GM18507 (cell line): ENCODE data around the gene LUZP2.

Experiments
- DNase-seq: peaks from one replicate; pipeline ENCODE4 v3.0.0; 2011; ENCODE audit warnings: low read depth; ENCODE audit not compliant: insufficient read length; ENCODE audit errors: extremely low spot score
- FAIRE-seq: peaks from 2 replicates; lab custom pipeline; 2011; peaks lifted over from hg19 to GRCh38; lab: Jason Lieb, UNC

LUZP2 gene

DNA sequence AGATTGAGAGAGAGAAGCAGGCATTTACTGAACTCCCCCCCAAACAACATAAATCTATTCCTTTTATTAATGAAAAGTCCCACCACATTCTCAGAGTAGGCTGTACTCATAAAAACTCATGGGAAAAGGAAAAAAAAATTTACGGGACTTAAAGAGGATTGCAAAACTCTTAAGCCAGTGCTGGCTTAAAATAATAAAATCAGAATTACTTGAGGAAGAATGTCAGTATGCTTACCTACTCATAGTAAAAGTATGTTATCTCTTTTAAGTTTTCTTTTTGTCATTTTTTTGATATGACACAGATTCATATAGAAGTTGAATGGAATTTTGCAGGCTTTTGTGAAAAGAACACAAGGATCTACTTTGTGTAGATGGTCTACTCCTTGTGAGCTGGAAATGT is 126.3 kb downstream of the LUZP2 start:
- FAIRE-seq, result no peak
- DNase-seq, result no peak

DNA sequence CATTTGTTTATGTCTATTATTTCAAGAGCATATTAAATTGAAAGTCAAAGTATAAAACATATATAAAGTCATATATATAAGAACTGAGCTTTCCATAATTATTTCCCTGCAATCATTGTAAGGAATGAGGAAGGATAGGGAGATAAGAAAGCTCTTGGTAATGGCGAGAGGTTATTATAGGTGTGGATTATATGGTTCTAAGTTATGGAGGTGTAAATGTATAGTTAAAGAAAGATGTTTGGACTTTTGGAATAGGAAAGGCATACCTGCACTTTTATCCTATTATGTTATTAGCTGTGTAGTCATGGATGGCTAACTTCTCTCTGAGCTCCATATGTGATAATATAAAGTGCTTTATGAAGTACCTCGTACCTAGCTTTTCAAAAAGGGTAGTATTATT is 127.6 kb downstream of the LUZP2 start:
- FAIRE-seq, result no peak
- DNase-seq, result no peak

DNA sequence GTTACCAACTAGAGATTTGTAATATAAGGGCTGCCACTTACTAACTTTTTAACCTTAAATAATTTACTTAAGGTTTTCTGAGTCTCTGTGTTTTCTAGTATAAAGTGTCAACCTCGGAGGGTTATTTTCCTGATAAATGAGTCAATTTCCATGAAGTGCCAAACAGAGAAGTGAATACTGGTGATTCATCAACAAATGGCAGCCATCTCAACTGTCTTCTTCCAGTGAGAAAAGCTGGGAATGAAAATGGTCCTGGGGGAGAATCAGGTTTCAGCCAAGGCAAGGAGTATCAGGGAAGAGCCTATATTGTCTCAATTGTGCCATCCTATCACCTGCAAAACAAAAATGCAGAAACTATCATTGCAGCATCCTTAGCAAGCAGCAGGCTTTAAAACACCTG is 129.1 kb downstream of the LUZP2 start:
- DNase-seq, result no peak
- no peak for FAIRE-seq

DNA sequence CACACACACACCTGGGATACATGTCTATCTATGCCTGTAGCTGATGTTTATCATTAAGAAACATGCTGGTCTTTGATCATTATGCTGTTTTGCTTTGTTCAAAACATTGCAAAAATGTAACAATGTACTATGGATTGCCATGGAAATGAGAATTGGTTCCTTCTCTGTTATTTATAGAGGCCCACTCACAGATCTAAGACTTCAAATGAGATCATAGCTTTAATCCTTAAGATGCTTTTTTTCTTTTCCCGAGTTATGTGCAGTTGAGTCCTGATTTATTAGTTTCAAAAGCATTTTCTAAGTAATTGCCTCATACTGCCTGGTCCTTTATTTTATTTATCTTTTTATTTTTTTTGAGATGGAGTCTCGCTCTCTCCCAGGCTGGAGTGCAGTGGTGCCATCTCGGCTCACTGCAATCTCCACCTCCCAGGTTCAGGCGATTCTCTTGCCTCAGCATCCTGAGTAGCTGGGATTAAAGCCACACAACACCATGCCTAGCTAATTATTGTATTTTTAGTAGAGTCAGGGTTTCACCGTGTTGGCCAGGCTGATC is 131.4 kb downstream of the LUZP2 start:
- FAIRE-seq (no peak), DNase-seq (no peak)

DNA sequence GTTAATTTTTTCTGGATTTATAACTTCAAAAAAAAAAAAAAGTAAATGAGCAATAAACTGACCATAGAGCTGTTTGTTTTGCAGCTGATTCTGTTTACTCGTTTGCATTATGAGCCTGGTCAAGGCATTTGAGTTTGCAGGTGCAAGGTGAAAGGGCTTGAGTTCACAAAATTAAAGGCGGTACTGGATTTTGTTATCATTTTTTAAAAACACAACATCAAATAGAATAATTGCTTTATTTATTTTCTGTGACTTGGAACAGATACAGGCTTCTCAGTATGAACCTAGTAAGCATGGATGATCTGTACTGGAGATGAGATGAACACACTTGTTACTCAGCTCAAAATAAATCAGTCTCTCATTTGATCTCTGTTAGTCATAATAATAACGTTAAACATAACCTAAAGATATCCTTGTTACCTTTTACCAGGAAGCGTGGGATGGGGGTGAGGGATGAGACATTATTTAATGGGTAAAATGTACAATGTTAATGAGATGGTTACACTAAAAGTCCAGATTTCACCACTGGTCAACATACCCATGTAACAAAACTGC is 137.8 kb downstream of the LUZP2 start:
- FAIRE-seq, result no peak
- no peak for DNase-seq

DNA sequence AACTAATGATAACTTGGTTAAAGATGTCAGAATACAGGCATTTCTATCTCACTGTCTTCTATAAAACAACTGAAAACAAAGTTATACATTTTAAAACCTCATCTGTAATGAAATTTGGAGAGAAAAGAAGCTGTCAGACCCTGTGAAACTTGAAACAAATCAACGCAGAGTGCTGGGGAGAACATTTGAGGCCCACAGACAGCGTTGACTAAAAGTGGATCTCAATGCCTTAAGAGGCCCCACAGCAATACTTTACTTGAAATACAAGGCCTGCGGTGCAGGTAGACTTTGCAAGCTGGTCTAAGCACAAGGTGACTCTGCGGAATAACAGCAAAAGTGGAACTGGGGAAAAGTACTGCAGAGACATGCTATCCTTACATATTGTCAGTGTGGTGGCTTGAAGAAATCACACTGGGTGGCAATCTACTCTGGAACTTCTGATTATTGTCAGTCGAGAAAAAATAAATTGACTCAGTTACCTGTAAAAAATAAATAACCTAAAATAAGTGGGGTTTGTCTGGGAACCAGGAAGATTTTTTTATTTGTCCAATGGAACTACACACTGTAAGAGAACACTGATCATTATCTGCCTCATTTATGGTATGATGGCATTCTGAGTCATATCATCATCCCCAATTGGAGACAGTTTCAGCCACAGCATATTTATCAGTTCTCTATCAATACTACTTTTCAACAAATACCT is 138.9 kb downstream of the LUZP2 start:
- DNase-seq (no peak), FAIRE-seq (no peak)

DNA sequence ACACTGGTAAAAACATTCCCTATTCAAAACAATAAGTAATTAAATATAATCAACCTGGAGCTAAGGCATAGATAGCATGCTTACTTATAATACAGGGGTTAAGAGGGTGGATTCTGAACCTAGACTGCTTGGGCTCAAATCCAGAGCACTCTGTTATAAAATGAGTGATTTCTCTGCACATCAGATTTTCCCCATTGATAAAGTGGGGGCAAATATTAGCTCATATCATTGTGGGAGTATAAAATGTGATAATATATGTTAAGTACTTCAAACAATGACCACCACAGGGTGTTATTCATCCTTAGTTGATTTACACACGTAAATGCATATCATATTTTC is 139.4 kb downstream of the LUZP2 start:
- no peak for FAIRE-seq

DNA sequence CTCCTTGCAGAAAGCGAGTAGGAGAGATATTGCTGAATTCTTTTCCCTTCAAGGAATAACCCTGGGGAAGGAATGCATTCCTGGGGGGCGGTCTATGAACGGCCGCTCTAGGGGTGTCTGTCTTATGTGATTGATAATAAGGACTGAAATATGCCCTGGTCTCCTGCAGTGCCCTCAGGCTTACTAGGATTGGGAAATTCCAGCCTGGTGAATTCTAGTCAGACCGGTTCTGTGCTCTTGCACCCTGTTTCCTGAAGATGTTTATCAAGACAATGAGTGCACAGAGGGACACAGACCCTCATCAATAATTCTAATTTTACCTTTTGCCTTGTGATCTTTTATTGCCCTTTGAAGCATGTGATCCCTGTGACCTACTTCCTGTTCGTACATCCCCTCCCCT is 140.7 kb downstream of the LUZP2 start:
- DNase-seq, result no peak
- FAIRE-seq, result no peak

More for the DNA sequence above, 139.4 kb downstream of the LUZP2 start:
- no peak for DNase-seq

DNA sequence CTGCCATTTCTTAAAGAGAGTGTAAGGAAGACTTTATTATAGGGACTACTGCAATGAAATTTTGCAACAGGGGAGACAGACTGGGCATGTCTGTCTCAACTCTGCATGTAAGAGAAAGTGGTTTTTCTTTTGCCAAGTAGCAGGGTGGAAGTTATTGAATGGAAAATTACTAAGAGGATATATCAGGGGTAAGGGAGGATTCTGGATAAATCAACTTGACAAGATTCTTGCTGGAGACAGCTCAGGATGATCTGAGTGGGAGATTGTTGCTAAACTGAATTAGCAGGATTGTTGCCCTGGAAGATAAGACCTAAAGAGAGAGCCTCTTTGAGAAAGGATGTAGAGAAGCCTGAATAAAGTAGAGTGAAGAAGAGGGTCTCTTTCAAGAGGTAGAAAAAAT is 145.8 kb downstream of the LUZP2 start:
- FAIRE-seq, result no peak

DNA sequence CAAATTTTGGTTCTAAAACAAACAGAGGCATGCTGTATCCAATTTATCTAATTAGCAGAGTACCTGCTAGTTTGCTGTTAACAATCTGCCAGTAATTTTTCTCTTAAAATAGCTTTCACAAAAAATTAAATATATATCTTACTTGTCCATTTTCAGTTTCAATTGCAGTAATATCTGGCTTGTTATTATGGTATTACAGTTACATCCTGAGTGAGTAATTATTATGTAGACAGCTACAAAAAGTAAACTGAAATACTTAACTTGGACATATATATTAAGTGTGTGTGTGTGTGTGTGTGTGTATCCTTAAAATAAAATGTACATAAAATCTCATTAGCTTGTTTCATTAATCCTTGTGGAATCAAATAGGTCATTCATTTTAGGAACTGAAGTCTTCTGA is 148.7 kb downstream of the LUZP2 start:
- FAIRE-seq (no peak), DNase-seq (no peak)

More for the DNA sequence above, 145.8 kb downstream of the LUZP2 start:
- no peak for DNase-seq

DNA sequence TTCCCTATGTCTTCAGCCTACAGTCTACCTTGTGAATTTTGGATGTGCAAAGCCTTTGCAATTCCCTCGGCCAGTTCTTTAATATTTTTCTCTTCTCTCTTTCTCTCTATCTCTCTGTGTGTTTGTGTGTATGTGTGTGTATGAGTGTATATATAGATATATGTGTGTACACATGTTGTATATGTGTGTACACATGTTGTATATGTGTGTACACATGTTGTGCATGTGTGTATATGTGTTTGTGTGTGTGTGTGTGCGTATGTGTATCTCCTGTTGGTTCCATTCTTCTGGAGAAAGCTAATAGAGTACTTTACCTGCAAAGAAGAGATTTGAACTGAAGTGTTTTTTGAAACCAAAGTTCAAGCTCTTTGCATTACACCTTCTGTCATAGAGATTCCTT is 155.0 kb downstream of the LUZP2 start:
- DNase-seq (no peak), FAIRE-seq (no peak)

DNA sequence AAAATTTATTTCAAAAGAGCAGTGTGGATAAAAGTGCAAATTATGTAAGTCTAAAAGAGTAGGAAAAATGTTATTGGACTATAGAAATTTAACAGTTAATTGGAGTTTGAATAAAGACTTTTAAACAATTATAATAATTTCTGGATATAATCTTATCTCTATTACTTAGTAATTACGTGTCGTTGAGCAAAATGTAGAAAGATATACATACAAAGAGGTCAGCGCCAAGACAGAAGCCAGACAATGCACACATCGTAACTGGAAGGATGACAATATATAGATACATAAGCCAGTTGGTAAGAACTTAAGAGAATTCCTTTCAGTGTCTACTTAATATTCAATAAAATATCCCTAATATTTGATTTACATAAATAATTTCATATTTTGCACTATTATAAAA is 157.0 kb downstream of the LUZP2 start:
- FAIRE-seq, result no peak

DNA sequence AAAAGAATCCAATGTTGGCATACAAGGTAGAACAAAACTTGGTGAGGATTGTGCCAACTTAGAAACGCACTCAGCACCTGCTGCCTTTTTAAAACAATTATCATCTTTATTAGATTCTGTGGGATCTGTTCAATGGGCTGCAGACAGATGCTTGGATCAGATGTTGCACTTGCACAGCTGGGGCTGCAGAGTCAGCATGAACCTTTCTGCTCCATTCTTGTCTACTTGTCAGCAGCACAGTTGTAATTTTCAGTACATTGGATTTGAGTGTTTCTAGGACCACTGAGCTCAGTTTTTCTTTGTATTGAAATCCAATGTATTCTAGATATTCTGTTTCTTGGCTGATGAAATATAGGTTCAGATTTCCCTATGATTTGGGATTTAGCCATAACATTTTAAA is 164.5 kb downstream of the LUZP2 start:
- no peak for DNase-seq
- no peak for FAIRE-seq

More for the DNA sequence above, 157.0 kb downstream of the LUZP2 start:
- DNase-seq, result no peak

DNA sequence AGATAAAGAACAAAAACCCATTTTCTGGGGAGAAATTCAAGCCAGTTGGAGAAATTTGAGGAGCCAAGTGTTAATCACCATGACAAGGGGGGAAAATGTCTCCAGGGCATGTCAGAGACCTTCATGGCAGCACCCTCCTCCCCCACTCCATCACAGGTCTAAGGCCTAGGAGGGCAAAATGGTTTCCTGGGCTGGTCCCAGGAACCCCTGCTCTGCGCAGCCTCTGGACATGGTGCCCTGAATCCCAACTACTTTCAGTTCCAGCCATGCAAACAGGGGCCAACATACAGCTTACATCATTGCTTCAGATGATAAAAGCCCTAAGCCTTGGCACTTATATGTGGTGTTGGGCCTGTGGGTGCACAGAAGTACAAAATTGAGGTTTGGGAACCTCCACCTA is 167.5 kb downstream of the LUZP2 start:
- FAIRE-seq (no peak), DNase-seq (no peak)

DNA sequence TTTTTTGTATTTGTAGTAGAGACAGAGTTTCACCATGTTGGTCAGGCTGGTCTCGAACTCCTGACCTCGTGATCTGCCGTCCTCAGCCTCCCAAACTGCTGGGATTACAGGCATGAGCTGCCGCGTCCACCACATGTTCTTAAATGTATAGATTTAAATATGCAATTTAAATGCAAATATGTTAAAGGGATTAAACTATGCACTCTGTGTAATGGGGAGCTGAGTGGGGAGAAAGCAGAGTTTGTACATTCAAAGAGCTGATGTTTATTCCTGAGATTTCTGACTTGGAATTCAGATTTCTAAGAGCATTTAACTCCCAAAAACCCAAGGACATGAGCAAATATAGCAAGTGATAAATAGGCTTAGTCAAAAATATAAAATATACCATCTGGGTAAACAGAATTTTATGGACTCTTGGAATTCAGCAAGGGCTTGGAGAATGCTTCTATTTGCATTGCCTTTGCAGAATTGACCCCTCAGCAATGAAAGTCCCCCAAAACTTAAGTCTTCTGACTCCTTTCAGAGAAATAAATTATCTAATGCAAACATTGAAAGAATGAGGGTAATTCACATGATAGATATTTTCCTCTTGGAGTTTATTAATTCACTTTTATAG is 170.6 kb downstream of the LUZP2 start:
- DNase-seq (no peak), FAIRE-seq (no peak)

DNA sequence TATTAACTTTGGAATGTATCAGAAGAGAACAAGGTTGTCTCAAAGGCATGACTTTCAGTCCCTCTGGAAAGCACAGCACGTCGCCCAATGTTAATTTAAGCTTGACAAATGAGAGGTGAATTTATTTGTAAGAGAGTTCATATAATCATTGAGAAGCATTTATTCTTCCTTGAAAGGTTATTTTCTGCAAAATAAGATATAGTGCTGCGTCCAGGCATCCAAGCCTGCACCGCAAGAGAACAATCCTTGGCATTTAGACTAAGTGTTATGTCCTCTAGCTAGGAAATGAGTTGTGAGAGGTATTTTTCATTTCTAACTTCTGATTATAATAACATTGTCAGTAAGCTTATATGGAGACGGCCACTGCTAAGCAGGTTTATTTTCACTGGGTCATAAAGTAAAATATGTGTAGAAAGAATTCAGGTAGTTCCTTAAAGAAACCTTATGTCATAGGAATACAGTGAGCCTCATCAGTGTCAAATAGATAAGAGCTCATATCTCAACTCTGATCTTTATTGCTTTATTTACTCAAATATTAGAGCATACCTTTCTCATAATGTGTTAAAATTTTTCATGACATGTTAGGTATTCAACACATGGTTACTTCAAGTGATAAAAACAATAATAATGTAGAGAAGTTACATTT is 182.0 kb downstream of the LUZP2 start:
- DNase-seq (no peak), FAIRE-seq (no peak)

DNA sequence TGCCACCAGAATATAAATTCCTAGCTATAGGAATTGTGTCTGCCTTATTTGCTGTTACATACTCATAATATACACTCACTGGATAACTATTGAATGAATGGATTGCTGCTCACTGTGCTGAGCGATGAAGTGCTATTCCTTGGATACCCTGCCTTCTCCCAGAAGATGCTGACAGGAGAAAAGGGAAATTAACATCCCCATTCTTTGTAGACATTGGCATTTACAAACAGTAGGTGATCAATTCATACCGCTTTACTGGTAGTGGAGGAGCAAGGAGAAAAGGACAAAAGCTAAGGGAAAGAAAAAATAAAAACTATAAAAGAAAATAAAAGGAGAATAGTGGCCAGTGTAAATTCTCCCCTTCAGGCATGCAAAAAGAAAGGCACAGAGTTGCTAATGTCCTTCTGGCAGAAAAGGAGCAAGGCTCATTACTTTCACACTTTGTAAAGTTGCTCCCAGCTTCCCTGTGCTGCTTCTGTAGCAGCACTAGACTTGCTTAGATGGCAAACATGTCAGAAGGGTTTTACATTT is 183.0 kb downstream of the LUZP2 start:
- DNase-seq (no peak), FAIRE-seq (no peak)

DNA sequence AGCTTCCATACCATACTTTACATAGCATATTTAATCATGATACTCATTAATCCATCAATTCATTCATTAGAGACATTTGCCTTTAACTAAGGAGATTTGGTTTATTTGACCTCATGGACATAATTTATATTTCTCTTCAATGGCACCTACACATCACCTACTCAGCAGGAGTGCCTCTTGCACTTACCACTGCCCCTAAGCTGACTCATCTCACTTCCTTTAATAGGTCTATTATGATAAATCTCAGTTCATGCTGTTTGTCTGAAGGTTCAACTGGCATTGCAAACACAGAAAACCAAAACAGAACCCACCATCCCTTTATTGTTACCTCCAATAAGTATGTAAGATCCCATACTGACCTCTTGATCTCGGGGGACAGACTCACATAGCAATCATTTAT is 186.7 kb downstream of the LUZP2 start:
- DNase-seq (no peak), FAIRE-seq (no peak)

DNA sequence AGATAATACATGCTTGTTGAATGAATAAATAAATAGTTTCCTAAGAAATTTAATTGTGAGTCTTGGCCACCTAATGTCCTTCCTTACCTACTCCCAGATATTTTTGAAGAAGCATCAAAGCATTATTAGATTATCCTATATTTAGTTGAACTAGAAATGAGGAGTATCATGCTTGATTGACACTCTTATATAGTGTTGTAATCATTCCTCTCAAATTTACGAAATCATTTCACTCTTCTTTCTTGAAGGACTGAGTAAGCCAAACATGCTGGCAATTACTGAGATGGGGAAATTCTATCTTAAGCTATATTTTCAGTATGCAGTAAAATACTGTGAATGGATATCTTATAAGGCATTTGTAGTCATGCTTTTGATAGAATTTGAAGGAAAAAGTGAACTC is 189.0 kb downstream of the LUZP2 start:
- DNase-seq, result no peak
- FAIRE-seq, result no peak

DNA sequence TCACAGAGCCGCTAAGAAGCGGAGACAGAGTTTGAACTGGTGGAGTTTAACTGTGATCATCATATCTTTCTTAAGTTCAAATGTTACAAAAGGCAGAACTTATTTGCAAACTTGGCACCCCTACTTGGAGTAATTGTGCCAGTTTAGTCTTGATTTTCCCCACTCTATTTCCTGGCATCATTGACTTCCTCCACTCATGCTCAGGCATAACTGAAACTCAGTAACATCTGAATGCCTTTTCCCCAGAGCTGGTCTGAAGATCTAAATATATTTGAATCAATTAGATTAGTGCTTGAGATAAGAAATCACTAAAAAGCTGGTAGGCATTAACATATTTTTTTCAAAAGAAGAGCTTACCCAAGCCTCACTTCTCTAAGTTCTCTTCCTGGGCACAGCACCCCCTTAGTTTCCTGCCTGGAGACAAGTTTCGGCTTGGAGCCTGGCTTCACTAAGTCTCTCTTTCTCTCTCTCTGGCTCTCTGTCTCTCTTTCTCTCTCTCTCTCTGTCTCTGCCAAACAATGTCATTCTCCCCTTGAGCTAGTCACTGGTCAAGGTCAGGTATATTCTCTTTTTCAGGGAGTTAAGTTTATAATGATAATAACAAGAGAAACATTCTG is 190.8 kb downstream of the LUZP2 start:
- FAIRE-seq, result no peak
- DNase-seq, result no peak
